ENCODE results near the gene OLFML2B.

The OLFML2B gene

GRCh38 chr1:161978011-161978790, 45.5 kb downstream of the OLFML2B start:
- no peak for DNase-seq (ENCODE audit: low read depth)

GRCh38 chr1:161973924-161974845, 49.5 kb downstream of the OLFML2B start:
- no peak for DNase-seq (ENCODE audit: low read depth)

- no peak for DNase-seq (ENCODE audit: low read depth)
Observed at GRCh38 chr1:161972828-161973227, 50.8 kb downstream of the OLFML2B start.

- DNase-seq (ENCODE audit: low read depth): no peak
Observed at GRCh38 chr1:161970633-161971032, 53.0 kb downstream of the OLFML2B start.

GRCh38 chr1:161970036-161970435, 53.6 kb downstream of the OLFML2B start:
- DNase-seq (ENCODE audit: low read depth): no peak

- no peak for DNase-seq (ENCODE audit: low read depth)
Observed at GRCh38 chr1:161966067-161966466, 57.6 kb downstream of the OLFML2B start.

GRCh38 chr1:161962091-161962887, 61.4 kb downstream of the OLFML2B start:
- peak; percentile 43 for DNase-seq (ENCODE audit: low read depth)

GRCh38 chr1:161958425-161958824, 65.2 kb downstream of the OLFML2B start:
- no peak for DNase-seq (ENCODE audit: low read depth)

- no peak for DNase-seq (ENCODE audit: low read depth)
Observed at GRCh38 chr1:161956930-161957329, 66.7 kb downstream of the OLFML2B start.

- DNase-seq (ENCODE audit: low read depth): no peak
Observed at GRCh38 chr1:161956097-161956496, 67.6 kb downstream of the OLFML2B start.

GRCh38 chr1:161955606-161956005, 68.1 kb downstream of the OLFML2B start:
- no peak for DNase-seq (ENCODE audit: low read depth)

GRCh38 chr1:161954466-161954865, 69.2 kb downstream of the OLFML2B start:
- DNase-seq (ENCODE audit: low read depth): no peak

GRCh38 chr1:161954050-161954449, 69.6 kb downstream of the OLFML2B start:
- no peak for DNase-seq (ENCODE audit: low read depth)

- no peak for DNase-seq (ENCODE audit: low read depth)
Observed at GRCh38 chr1:161953256-161953920, 70.3 kb downstream of the OLFML2B start.

- DNase-seq (ENCODE audit: low read depth): no peak
Observed at GRCh38 chr1:161952607-161953172, 71.0 kb downstream of the OLFML2B start.

GRCh38 chr1:161951646-161952045, 72.0 kb downstream of the OLFML2B start:
- no peak for DNase-seq (ENCODE audit: low read depth)

- DNase-seq (ENCODE audit: low read depth): no peak
Observed at GRCh38 chr1:161950377-161950776, 73.3 kb downstream of the OLFML2B start.

- no peak for DNase-seq (ENCODE audit: low read depth)
Observed at GRCh38 chr1:161949548-161949947, 74.1 kb downstream of the OLFML2B start.

GRCh38 chr1:161948435-161948834, 75.2 kb downstream of the OLFML2B start:
- no peak for DNase-seq (ENCODE audit: low read depth)

- no peak for DNase-seq (ENCODE audit: low read depth)
Observed at GRCh38 chr1:161946071-161946987, 77.3 kb downstream of the OLFML2B start.
